ENCODE results near the gene SUGCT.

GRCh38 chr7:40315277-40315676 is 180.5 kb downstream of the SUGCT start:
- TF ChIP-seq MYBL2 (CRISPR knock-in tag; IDR thresholded peaks at IDR 0.05): no peak
- TF ChIP-seq FOXJ3 (CRISPR knock-in tag; IDR thresholded peaks at IDR 0.05; ENCODE audit: borderline replicate concordance): no peak
- no peak for TF ChIP-seq CTCF (IDR thresholded peaks at IDR 0.05)
- no peak for TF ChIP-seq SP1 (CRISPR knock-in tag; conservative IDR thresholded peaks at IDR 0.05)
- TF ChIP-seq ATF1 (CRISPR knock-in tag; IDR thresholded peaks at IDR 0.05): no peak
- no peak for TF ChIP-seq MAX (CRISPR knock-in tag; IDR thresholded peaks at IDR 0.05)
- TF ChIP-seq ELF4 (CRISPR knock-in tag; IDR thresholded peaks at IDR 0.05; ENCODE audit: low read depth): no peak
- no peak for TF ChIP-seq MLX (CRISPR knock-in tag; IDR thresholded peaks at IDR 0.05)
- no peak for TF ChIP-seq ATF3 (CRISPR knock-in tag; conservative IDR thresholded peaks at IDR 0.05)
- TF ChIP-seq ZNF423 (CRISPR knock-in tag; IDR thresholded peaks at IDR 0.05): no peak
- no peak for TF ChIP-seq NR3C1 (CRISPR knock-in tag; conservative IDR thresholded peaks at IDR 0.05; ENCODE audit: low read depth)
- no peak for TF ChIP-seq FOXK1 (CRISPR knock-in tag; IDR thresholded peaks at IDR 0.05)
- TF ChIP-seq ZNF416 (CRISPR knock-in tag; IDR thresholded peaks at IDR 0.05): no peak
